Epidermal melanocyte (primary cell): ENCODE measurements around the gene ELP2.

ENCODE experiments used
- DNase-seq: peaks from one replicate; pipeline ENCODE4 v3.0.0; 2011; ENCODE audit warnings: low spot score; ENCODE audit not compliant: insufficient read length

The ELP2 gene

DNA sequence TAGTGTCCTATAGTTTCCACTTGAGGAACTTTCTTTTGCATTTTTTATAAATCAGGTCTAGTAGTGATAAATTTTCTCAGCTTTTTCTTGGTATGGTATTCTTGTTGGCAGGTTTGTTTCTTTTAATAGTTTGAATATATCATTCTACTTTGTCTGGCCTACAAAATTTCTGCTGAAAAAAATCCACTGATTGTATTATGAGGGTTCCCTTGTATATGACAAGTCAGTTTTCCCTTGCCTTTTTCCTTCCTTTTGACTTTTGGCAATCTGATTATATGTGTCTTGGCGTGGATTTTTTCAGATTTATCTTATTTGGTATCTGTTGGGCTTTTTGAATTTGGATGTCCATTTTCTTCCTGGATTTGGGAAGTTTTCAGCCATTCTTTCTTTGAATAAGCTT, 99.5 kb downstream of the ELP2 start:
- DNase-seq, result no peak
